ENCODE measurements around the gene OR2AT4. TPM values are rescaled to one million over a fixed set of nuclear protein-coding genes. Genes with fewer than 3 reads are reported as not detected.

Gene OR2AT4
- total RNA-seq, 1 donor from 2014 or later: not detected

DNA sequence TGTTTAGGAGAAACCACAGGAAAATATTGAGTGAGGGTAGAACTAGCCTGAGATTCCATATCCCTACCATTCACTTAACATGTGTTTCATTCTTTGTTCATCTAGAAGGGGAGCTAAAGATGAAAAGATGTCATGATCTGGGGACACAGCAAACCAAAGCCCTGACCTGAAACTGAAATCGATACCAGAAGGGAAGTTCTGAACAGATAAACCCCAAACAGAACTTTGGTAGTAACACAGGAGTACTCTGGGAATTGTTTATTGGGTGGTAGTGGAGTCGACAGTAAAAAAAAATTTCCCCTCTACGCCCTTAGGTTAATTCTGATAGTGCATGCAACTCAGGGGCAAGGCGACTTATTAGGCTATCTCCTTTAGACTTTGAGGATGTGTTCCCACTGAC is 27.2 kb downstream of the OR2AT4 start:
- H3K4me3 Mint-ChIP-seq: no peak overlapping the region
- no peak for DNase-seq (ENCODE audit: low spot score in 2 of 2, unreplicated experiment in 2 of 2)
- no peaks in the 10 kb centered on the region for H3K4me1 Mint-ChIP-seq
- peaks cover 48% of the 10 kb centered on the region for H3K27me3 Mint-ChIP-seq (ENCODE audit: low read depth)
- peaks cover 12% of the 10 kb centered on the region for H3K9me3 Mint-ChIP-seq
- H3K27ac Mint-ChIP-seq: no peak overlapping the region
- TF ChIP-seq, protein P1, sequence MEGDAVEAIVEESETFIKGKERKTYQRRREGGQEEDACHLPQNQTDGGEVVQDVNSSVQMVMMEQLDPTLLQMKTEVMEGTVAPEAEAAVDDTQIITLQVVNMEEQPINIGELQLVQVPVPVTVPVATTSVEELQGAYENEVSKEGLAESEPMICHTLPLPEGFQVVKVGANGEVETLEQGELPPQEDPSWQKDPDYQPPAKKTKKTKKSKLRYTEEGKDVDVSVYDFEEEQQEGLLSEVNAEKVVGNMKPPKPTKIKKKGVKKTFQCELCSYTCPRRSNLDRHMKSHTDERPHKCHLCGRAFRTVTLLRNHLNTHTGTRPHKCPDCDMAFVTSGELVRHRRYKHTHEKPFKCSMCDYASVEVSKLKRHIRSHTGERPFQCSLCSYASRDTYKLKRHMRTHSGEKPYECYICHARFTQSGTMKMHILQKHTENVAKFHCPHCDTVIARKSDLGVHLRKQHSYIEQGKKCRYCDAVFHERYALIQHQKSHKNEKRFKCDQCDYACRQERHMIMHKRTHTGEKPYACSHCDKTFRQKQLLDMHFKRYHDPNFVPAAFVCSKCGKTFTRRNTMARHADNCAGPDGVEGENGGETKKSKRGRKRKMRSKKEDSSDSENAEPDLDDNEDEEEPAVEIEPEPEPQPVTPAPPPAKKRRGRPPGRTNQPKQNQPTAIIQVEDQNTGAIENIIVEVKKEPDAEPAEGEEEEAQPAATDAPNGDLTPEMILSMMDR (IDR thresholded peaks at IDR 0.05; ENCODE audit: unreplicated experiment): no peak
- H3K36me3 Mint-ChIP-seq: no peaks in the 10 kb centered on the region

DNA sequence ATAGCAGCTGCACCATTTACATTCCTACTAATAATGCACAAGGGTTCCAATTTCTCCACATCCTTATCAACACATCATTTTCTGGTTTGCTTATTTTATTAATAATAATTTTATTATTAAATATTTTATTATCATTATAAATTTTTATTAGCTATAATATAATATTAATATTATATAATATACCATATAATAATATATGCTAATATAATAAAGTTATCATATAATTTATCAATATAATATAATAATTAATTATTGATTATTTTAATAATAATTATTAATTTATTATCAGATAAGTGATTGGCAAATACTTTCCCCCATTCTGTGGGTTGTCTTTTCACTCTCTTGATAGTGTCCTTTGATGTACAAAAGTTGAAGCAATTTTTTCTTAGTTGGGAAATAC is 27.7 kb downstream of the OR2AT4 start:
- H3K4me3 Mint-ChIP-seq: no peak overlapping the region
- H3K9me3 Mint-ChIP-seq: peaks cover 12% of the 10 kb centered on the region
- H3K27ac Mint-ChIP-seq: no peak overlapping the region
- peaks cover 48% of the 10 kb centered on the region for H3K27me3 Mint-ChIP-seq (ENCODE audit: low read depth)
- no peak for DNase-seq (ENCODE audit: low spot score in 2 of 2, unreplicated experiment in 2 of 2)
- TF ChIP-seq, protein P1 (IDR thresholded peaks at IDR 0.05; ENCODE audit: unreplicated experiment): no peak
- H3K36me3 Mint-ChIP-seq: no peaks in the 10 kb centered on the region
- H3K4me1 Mint-ChIP-seq: no peaks in the 10 kb centered on the region

DNA sequence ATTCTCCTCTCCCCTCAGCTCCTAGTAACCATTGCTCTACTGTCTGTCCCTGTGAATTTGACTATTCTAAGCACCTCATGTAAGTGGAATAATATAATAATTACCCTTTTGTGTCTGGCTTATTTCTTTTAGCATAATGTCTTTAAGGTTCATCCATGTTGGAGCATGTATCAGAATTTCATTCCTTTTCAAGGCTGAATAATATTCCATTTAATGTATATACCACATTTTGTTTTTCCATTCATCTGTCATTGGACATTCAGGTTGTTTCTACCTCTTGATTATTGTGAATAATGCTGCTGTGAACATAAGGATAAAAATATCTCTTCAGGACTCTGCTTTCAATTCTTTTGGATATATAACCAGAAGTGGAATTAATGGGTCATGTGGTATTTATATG is 28.1 kb downstream of the OR2AT4 start:
- no peak overlapping the region for H3K27ac Mint-ChIP-seq
- no peak overlapping the region for H3K4me3 Mint-ChIP-seq
- H3K27me3 Mint-ChIP-seq (ENCODE audit: low read depth): peaks cover 48% of the 10 kb centered on the region
- no peaks in the 10 kb centered on the region for H3K4me1 Mint-ChIP-seq
- H3K9me3 Mint-ChIP-seq: peaks cover 12% of the 10 kb centered on the region
- H3K36me3 Mint-ChIP-seq: no peaks in the 10 kb centered on the region
- DNase-seq (ENCODE audit: low spot score in 2 of 2, unreplicated experiment in 2 of 2): no peak
- TF ChIP-seq, protein P1 (IDR thresholded peaks at IDR 0.05; ENCODE audit: unreplicated experiment): no peak

DNA sequence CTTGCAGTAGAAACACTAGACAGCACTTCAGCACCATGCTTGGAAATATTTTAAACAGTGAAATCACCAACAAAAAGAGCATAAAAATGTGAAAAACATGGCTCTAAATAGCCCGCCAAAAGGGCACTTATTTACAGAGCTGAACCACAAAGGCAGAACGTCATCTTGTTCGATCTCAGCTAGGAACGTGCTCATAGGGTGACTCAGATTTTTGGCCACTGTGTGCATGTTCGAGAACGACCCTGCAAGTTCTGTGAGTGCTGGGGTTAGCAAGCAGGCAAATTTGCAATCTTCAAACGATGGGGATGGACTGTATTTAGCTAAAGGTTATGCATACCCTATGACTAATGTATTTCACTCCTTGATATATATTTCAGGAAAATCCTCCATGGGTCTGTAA is 30.6 kb downstream of the OR2AT4 start:
- no peak for DNase-seq (ENCODE audit: low spot score in 2 of 2, unreplicated experiment in 2 of 2)
- TF ChIP-seq, protein P1 (IDR thresholded peaks at IDR 0.05; ENCODE audit: unreplicated experiment): no peak
- Mint-ChIP-seq H3K4me3 (no peak overlapping the region), H3K4me1 (no peaks in the 10 kb centered on the region), H3K36me3 (no peaks in the 10 kb centered on the region), H3K9me3 (peaks cover 16% of the 10 kb centered on the region), H3K27ac (no peak overlapping the region), H3K27me3 (ENCODE audit: low read depth) (peaks cover 32% of the 10 kb centered on the region)

DNA sequence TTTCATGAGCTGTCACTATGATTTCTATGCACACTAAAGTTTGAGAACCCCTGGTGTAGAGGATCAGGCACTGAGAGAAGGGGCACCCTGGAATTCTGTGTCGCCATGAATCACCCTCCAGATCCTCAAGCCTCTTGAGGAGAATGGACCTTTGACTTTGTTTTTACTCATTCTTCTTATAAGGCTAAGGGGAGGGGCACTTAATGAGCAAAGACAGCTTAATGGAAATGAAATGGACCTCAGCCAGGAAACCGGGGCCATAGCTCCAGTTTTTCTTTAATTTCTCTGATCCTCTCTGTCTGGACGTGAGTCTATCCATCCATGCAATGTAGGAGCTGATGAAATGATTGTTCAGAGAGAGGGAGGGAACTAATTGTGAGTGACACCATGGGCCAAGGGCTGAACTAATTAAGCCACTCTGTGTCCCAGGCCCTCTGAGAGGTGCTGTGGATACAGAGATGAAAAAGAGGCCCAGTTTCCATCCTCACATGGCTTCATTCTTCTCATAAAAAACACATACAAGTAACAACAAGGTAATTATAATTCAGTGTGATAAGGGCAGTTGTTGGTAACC is 32.8 kb downstream of the OR2AT4 start:
- Mint-ChIP-seq H3K27ac (no peak overlapping the region), H3K4me3 (no peak overlapping the region), H3K27me3 (ENCODE audit: low read depth) (peaks cover 25% of the 10 kb centered on the region), H3K9me3 (peaks cover 16% of the 10 kb centered on the region), H3K36me3 (no peaks in the 10 kb centered on the region), H3K4me1 (no peaks in the 10 kb centered on the region)
- no peak for DNase-seq (ENCODE audit: low spot score in 2 of 2, unreplicated experiment in 2 of 2)
- TF ChIP-seq, protein P1 (IDR thresholded peaks at IDR 0.05; ENCODE audit: unreplicated experiment): no peak

DNA sequence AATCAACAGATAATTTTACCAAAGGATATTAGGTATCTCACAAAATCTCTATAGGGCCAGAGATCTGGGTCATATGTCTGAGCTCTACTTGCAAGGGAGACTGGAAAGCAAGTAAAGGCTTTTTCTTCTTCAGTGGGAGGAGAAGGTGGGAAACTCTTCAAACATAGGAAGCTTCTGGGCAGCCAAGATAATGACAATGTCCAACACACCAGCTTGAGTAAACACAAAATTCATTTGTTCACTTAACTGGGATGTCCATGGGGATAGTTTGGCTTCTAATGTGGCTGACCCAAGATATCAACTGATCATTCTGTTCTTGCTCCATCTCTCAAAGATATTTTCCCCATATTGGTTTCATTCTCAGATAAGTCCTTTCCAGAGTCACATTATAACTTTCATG is 37.4 kb downstream of the OR2AT4 start:
- no peak overlapping the region for H3K27ac Mint-ChIP-seq
- no peak for DNase-seq (ENCODE audit: low spot score in 2 of 2, unreplicated experiment in 2 of 2)
- peaks cover 4% of the 10 kb centered on the region for H3K9me3 Mint-ChIP-seq
- H3K4me1 Mint-ChIP-seq: no peaks in the 10 kb centered on the region
- no peak overlapping the region for H3K4me3 Mint-ChIP-seq
- H3K36me3 Mint-ChIP-seq: no peaks in the 10 kb centered on the region
- TF ChIP-seq, protein P1 (IDR thresholded peaks at IDR 0.05; ENCODE audit: unreplicated experiment): no peak
- peaks cover 12% of the 10 kb centered on the region for H3K27me3 Mint-ChIP-seq (ENCODE audit: low read depth)

Data from mesothelial cell of epicardium (in vitro differentiated cells).